Activated T-cell treated with anti-CD3 and anti-CD28 coated beads for 48 hours (primary cell): ENCODE data around the gene STX16.

ENCODE experiments used
- DNase-seq: peaks from one replicate; pipeline ENCODE4 v3.0.0-alpha.2; 2020; ENCODE audit warnings: low read depth

The STX16 gene

GRCh38 chr20:58698741-58699622, 47.9 kb downstream of the STX16 start:
- DNase-seq = no peak

GRCh38 chr20:58699623-58700107, 48.6 kb downstream of the STX16 start:
- DNase-seq = no peak

GRCh38 chr20:58700121-58700821, 49.2 kb downstream of the STX16 start:
- peak; percentile 15 for DNase-seq

GRCh38 chr20:58700823-58701222, 49.7 kb downstream of the STX16 start:
- DNase-seq = no peak

- DNase-seq = no peak
Measured at GRCh38 chr20:58701431-58702160, 50.5 kb downstream of the STX16 start.

GRCh38 chr20:58702161-58702510, 51.1 kb downstream of the STX16 start:
- no peak for DNase-seq

- DNase-seq = no peak
Measured at GRCh38 chr20:58702859-58703648, 52.0 kb downstream of the STX16 start.

- DNase-seq = no peak
Measured at GRCh38 chr20:58703765-58704371, 52.8 kb downstream of the STX16 start.

GRCh38 chr20:58705208-58705926, 54.3 kb downstream of the STX16 start:
- DNase-seq = no peak

- no peak for DNase-seq
Measured at GRCh38 chr20:58706150-58706892, 55.2 kb downstream of the STX16 start.

GRCh38 chr20:58706975-58707681, 56.0 kb downstream of the STX16 start:
- DNase-seq = no peak

- no peak for DNase-seq
Measured at GRCh38 chr20:58707770-58708169, 56.7 kb downstream of the STX16 start.

GRCh38 chr20:58708246-58708931, 57.3 kb downstream of the STX16 start:
- no peak for DNase-seq

GRCh38 chr20:58709013-58709702, 58.1 kb downstream of the STX16 start:
- DNase-seq = no peak

- DNase-seq = no peak
Measured at GRCh38 chr20:58709703-58710039, 58.6 kb downstream of the STX16 start.

- DNase-seq = no peak
Measured at GRCh38 chr20:58710481-58711265, 59.6 kb downstream of the STX16 start.
